Bronchial epithelial cell (primary cell): ENCODE measurements around the gene IL23R. TPM values are rescaled to one million over a fixed set of nuclear protein-coding genes. Genes with fewer than 3 reads are reported as not detected.

Experiments used
- DNase-seq: peaks from one replicate; pipeline ENCODE4 v3.0.0-alpha.2; 2010; ENCODE audit warnings: low read depth
- FAIRE-seq: peaks from 2 replicates; lab custom pipeline; 2011; peaks lifted over from hg19 to GRCh38; lab: Jason Lieb, UNC
- H3K27me3 ChIP-seq: 2 replicates; pipeline ENCODE4 v1.5.1; 2011; ENCODE audit warnings: low read length; ENCODE audit not compliant: control insufficient read depth, insufficient read depth
- H3K36me3 ChIP-seq: 2 replicates; pipeline ENCODE4 v1.5.1; 2011; ENCODE audit warnings: low read length; ENCODE audit not compliant: control insufficient read depth, insufficient read depth
- H3K4me3 ChIP-seq: 2 replicates; pipeline ENCODE4 v1.5.1; 2011; ENCODE audit warnings: mild to moderate bottlenecking, low read depth, low read length, control low read depth
- CTCF ChIP-seq: IDR thresholded peaks from 2 replicates; pipeline ENCODE4 v1.5.1; 2011; ENCODE audit warnings: mild to moderate bottlenecking, moderate library complexity, low read length, control low read depth, inconsistent platforms; ENCODE audit not compliant: insufficient read depth, severe bottlenecking
- total RNA-seq: library from RNA; depleted of rRNA; stranded (reverse); fragments of >200 nt; gene quantifications from 2 replicates; pipeline ENCODE4 v1.2.1, GENCODE V29; 2014

Gene IL23R
- total RNA-seq, 1 donor from 2014 or later: not detected

DNA sequence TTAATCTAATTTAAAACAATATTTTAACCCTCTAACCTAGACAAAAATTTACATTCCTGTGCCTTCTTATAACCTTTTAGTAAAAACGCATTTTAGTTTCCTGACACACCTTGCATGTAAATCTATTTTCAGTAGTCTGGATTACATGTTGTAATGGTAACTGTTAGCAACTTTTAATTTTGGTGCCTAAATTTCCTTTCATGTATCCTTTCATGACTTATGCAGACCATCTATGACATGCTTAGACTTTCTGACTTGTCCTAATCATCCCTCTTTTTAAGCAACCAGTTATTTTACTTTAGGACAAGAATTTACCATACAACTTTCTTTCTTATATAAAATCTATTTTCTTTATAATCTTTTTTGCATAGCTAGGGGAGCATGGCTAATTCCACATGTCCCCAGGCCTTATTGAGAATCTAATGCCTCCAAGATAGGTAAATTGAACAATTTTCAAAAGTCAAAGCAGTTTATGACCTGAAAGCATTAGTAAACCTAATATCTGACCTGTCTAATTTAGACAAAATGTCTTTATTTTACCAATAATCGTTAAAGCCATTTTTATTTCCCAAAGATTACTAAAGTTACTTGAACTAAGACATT lies 83.9 kb downstream of the IL23R start:
- no peaks in the 10 kb centered on the region for H3K27me3 ChIP-seq
- FAIRE-seq: no peak
- no peak for TF ChIP-seq CTCF
- no peak overlapping the region for H3K4me3 ChIP-seq
- DNase-seq: no peak
- no peaks in the 10 kb centered on the region for H3K36me3 ChIP-seq

DNA sequence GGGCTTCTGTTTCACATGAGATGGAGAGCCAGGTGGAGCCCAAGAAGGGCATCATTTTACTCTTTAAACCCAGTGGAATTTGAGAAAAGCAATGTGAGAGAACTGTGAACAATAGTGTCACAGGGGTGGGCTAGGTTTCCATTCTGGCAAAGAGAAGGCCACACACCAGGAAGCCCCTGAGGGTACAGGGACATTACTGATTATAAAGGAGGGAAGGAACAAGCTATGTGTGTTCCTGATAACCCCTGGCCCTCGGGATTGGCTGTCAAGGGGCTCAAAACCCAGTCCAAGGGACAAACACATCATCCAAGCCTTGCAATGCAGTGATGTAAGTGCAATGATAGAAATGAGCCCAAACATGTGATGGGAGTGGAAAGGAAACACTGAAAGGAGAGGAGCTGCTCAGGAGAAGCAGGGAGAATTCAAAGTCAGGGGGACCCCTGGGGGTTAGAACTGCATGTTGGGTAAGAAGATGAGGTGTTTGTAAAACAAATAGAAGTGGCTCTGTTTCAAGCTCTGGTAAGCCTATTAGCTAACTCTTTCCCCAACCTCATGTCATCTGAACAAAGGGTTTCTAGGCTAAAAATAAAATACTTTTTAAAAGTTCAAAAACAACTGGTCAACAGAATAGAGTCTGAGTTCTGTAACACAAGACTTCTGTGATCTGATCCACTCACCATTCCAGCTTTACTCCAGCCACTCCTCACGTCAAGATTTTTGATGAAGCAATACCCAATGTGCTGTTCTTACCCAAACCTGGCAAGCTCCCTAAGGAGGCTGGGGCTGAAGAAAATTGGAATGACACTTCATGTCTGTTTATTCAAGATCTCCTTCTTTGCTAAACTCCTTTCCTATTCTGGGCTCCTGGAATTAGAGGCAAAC lies 90.3 kb downstream of the IL23R start:
- FAIRE-seq (peak; percentile 7), DNase-seq (peak; percentile 44)
- Histone ChIP-seq H3K27me3 (no peaks in the 10 kb centered on the region), H3K36me3 (no peaks in the 10 kb centered on the region), H3K4me3 (no peak overlapping the region)
- TF ChIP-seq CTCF: no peak

DNA sequence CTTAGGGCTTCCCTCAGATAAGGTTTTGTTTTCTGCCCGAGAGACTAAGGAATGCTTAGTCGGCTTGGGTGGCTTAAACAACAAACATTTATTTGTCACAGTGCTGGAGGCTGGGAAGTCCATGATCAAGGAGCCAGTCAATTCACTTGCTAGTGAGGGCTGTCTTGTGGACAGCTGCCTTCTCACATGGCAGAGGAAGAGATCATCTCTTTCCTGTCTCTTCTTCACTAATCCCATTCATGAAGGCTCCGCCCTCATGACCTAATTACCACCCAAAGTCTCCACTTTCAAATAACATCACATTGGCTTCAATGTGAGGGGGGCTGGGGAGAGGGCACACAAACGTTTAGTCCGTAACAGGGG lies 90.9 kb downstream of the IL23R start:
- H3K4me3 ChIP-seq: no peak overlapping the region
- no peak for TF ChIP-seq CTCF
- FAIRE-seq (no peak), DNase-seq (no peak)
- no peaks in the 10 kb centered on the region for H3K36me3 ChIP-seq
- H3K27me3 ChIP-seq: no peaks in the 10 kb centered on the region

GRCh38 chr1:67261680-67262079 lies 95.4 kb downstream of the IL23R start:
- H3K27me3 ChIP-seq: no peaks in the 10 kb centered on the region
- FAIRE-seq: no peak

DNA sequence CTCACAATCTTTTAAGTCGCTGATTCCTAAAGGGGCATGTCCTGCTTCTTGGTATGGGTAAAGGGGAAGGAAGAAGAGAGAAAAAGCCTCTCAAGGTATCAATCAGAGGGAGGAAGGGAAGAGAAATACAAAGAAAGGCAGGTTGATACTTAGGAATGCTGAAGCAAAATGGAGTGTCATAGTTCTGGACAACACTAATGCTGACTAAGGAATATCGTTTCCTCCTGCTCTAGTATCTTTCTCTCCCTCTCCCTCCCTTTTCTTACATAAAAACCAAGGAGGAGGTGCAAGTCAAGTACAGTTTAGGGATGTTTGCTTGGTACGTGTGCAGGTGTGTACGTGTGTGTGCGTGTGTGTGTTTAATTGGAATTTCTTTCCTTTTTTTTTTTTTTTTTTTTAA lies 96.5 kb downstream of the IL23R start:
- no peak for FAIRE-seq
- Histone ChIP-seq H3K27me3 (no peaks in the 10 kb centered on the region), H3K4me3 (no peak overlapping the region), H3K36me3 (no peaks in the 10 kb centered on the region)
- TF ChIP-seq CTCF: no peak
- no peak for DNase-seq

More at GRCh38 chr1:67261680-67262079, 95.4 kb downstream of the IL23R start:
- Histone ChIP-seq H3K4me3 (no peak overlapping the region), H3K36me3 (no peaks in the 10 kb centered on the region)
- no peak for DNase-seq
- TF ChIP-seq CTCF: peak; percentile 20
